Erythroblast (primary cell): ENCODE results near the gene RP2.

Source experiments
- GATA1 ChIP-seq: IDR thresholded peaks from 2 replicates; pipeline ENCODE4 v1.6.1; 2011; ENCODE audit warnings: low read depth, mild to moderate bottlenecking, control low read depth, low read length, moderate library complexity
- POLR2A ChIP-seq: IDR thresholded peaks from 2 replicates; pipeline ENCODE4 v1.6.1; 2011; ENCODE audit warnings: mild to moderate bottlenecking, low read length

- TF ChIP-seq POLR2A = no peak
- no peak for TF ChIP-seq GATA1
Measured at GRCh38 chrX:46920235-46920634, 83.4 kb downstream of the RP2 start.
